ENCODE measurements around the gene PLCH1.

GRCh38 chr3:155648013-155648591 lies 96.8 kb downstream of the PLCH1 start:
- TF ChIP-seq, protein P1, sequence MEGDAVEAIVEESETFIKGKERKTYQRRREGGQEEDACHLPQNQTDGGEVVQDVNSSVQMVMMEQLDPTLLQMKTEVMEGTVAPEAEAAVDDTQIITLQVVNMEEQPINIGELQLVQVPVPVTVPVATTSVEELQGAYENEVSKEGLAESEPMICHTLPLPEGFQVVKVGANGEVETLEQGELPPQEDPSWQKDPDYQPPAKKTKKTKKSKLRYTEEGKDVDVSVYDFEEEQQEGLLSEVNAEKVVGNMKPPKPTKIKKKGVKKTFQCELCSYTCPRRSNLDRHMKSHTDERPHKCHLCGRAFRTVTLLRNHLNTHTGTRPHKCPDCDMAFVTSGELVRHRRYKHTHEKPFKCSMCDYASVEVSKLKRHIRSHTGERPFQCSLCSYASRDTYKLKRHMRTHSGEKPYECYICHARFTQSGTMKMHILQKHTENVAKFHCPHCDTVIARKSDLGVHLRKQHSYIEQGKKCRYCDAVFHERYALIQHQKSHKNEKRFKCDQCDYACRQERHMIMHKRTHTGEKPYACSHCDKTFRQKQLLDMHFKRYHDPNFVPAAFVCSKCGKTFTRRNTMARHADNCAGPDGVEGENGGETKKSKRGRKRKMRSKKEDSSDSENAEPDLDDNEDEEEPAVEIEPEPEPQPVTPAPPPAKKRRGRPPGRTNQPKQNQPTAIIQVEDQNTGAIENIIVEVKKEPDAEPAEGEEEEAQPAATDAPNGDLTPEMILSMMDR (IDR thresholded peaks at IDR 0.05), result no peak
- TF ChIP-seq POLR2A (IDR thresholded peaks at IDR 0.05), result no peak

All from right lobe of liver (tissue), 4 donors.